GM23338 (cell line): ENCODE measurements around the gene EIF2S3. TPM values are rescaled to one million over a fixed set of nuclear protein-coding genes. Genes with fewer than 3 reads are reported as not detected.
A peak's percentile ranks its signal among the peaks of the same experiment; 100 is the strongest.

Experiments
- ATAC-seq: fragments of 200-7000 bp; cut with Tn5 transposase; 3 replicates; pipeline ENCODE4 v1.9.1; 2020
- DNase-seq: peaks from one replicate; pipeline ENCODE4 v3.0.0-alpha.2; 2015; ENCODE audit warnings: low spot score
- H2AFZ ChIP-seq: fragments of 200-600 bp; sonication (generic); 2 replicates; pipeline ENCODE4 v1.8.0; 2016; ENCODE audit warnings: antibody characterized with exemption, mild to moderate bottlenecking, moderate library complexity
- H3F3A ChIP-seq: fragments of 200-600 bp; sonication (generic); replicated peaks from 2 replicates; pipeline ENCODE4 v1.8.0; 2017; ENCODE audit warnings: antibody characterized with exemption, mixed run types, low read depth
- H3K27ac ChIP-seq: fragments of 200-600 bp; sonication (generic); 2 replicates; pipeline ENCODE4 v1.6.1; 2016; ENCODE audit warnings: low read depth
- H3K27me3 ChIP-seq: fragments of 200-600 bp; sonication (generic); 2 replicates; pipeline ENCODE4 v1.8.0; 2016; ENCODE audit warnings: mild to moderate bottlenecking, mixed run types, moderate library complexity; ENCODE audit not compliant: insufficient read depth
- H3K36me3 ChIP-seq: fragments of 200-600 bp; sonication (generic); 2 replicates; pipeline ENCODE4 v1.8.0; 2016; ENCODE audit warnings: mild to moderate bottlenecking; ENCODE audit not compliant: insufficient read depth
- H3K4me1 ChIP-seq: fragments of 200-600 bp; sonication (generic); 2 replicates; pipeline ENCODE4 v1.8.0; 2016; ENCODE audit warnings: mild to moderate bottlenecking, moderate library complexity; ENCODE audit not compliant: insufficient read depth
- H3K4me2 ChIP-seq: fragments of 200-600 bp; sonication (generic); 2 replicates; pipeline ENCODE4 v1.7.1; 2017; ENCODE audit warnings: mixed run types
- H3K4me3 ChIP-seq: fragments of 200-600 bp; sonication (generic); 2 replicates; pipeline ENCODE4 v1.6.1; 2016; ENCODE audit warnings: mixed run types
- H3K79me2 ChIP-seq: fragments of 200-600 bp; sonication (generic); replicated peaks from 2 replicates; pipeline ENCODE4 v1.8.0; 2017; ENCODE audit warnings: mild to moderate bottlenecking; ENCODE audit not compliant: insufficient read depth
- H3K9me2 ChIP-seq: fragments of 200-600 bp; sonication (generic); 2 replicates; pipeline ENCODE4 v1.8.0; 2017; ENCODE audit not compliant: insufficient read depth
- H4K20me1 ChIP-seq: fragments of 200-600 bp; sonication (generic); replicated peaks from 2 replicates; pipeline ENCODE4 v1.8.0; 2017; ENCODE audit warnings: mild to moderate bottlenecking; ENCODE audit not compliant: insufficient read depth
- H3K27ac Mint-ChIP-seq: 2 replicates; pipeline ENCODE4 v1.8.0; 2020; ENCODE audit warnings: inconsistent platforms, mild to moderate bottlenecking, moderate library complexity, mixed read lengths
- H3K27me3 Mint-ChIP-seq: 3 replicates; pipeline ENCODE4 v1.8.0; 2022; ENCODE audit warnings: low read depth, mild to moderate bottlenecking, moderate library complexity, mixed read lengths, inconsistent platforms; ENCODE audit not compliant: insufficient read depth, poor library complexity
- H3K36me3 Mint-ChIP-seq: 3 replicates; pipeline ENCODE4 v1.8.0; 2021; ENCODE audit warnings: low read depth, mild to moderate bottlenecking, inconsistent platforms, moderate library complexity, mixed read lengths
- H3K4me1 Mint-ChIP-seq: 3 replicates; pipeline ENCODE4 v1.8.0; 2020; ENCODE audit warnings: mild to moderate bottlenecking, inconsistent platforms, mixed read lengths
- H3K4me3 Mint-ChIP-seq: 3 replicates; pipeline ENCODE4 v1.8.0; 2021; ENCODE audit warnings: moderate library complexity, mild to moderate bottlenecking, inconsistent platforms, mixed read lengths
- H3K9me3 Mint-ChIP-seq: 3 replicates; pipeline ENCODE4 v1.8.0; 2020; ENCODE audit warnings: moderate library complexity, mild to moderate bottlenecking, inconsistent platforms, mixed read lengths
- CREB1 ChIP-seq: fragments of 250-450 bp; sonication (Bioruptor Pico); IDR thresholded peaks from 2 replicates; pipeline ENCODE4 v1.5.0; 2020; ENCODE audit warnings: low read depth, mild to moderate bottlenecking, moderate library complexity
- CTCF ChIP-seq, 2 experiments: fragments of 200-600 bp in 1 of 2; sonication (generic) in 1 of 2; conservative IDR thresholded peaks; 2 replicates each; pipeline versions ENCODE4 v1.5.1 to v1.6.1; 2016 to 2017; ENCODE audit warnings: antibody characterized with exemption in 2 of 2, low read depth in 2 of 2, mild to moderate bottlenecking in 2 of 2, moderate library complexity in 1 of 2
- ETS1 ChIP-seq: IDR thresholded peaks from 2 replicates; pipeline ENCODE4 v1.6.1; 2016; ENCODE audit warnings: antibody characterized with exemption
- EZH2 ChIP-seq: fragments of 200-600 bp; sonication (generic); IDR thresholded peaks from one replicate; pipeline ENCODE4 v1.8.0; 2017; ENCODE audit warnings: antibody characterized with exemption, mild to moderate bottlenecking, low read depth; ENCODE audit not compliant: unreplicated experiment
- EZH2phosphoT487 ChIP-seq: fragments of 200-600 bp; sonication (generic); IDR thresholded peaks from one replicate; pipeline ENCODE4 v1.8.1; 2018; ENCODE audit warnings: antibody characterized with exemption; ENCODE audit not compliant: unreplicated experiment
- NANOG ChIP-seq: IDR thresholded peaks from 2 replicates; pipeline ENCODE4 v1.6.1; 2016; ENCODE audit warnings: antibody characterized with exemption, borderline replicate concordance
- POLR2AphosphoS5 ChIP-seq: IDR thresholded peaks from 2 replicates; pipeline ENCODE4 v1.6.1; 2016; ENCODE audit warnings: antibody characterized with exemption, low read depth
- REST ChIP-seq: IDR thresholded peaks from one replicate; pipeline ENCODE4 v1.6.1; 2018; ENCODE audit warnings: antibody characterized with exemption; ENCODE audit not compliant: unreplicated experiment
- STAT1 ChIP-seq: IDR thresholded peaks from one replicate; pipeline ENCODE4 v1.6.1; 2016; ENCODE audit warnings: antibody characterized with exemption; ENCODE audit not compliant: unreplicated experiment
- ZNF114 ChIP-seq: fragments of 250-450 bp; sonication (Bioruptor Pico); IDR thresholded peaks from 2 replicates; pipeline ENCODE4 v1.5.0; 2020; ENCODE audit warnings: mild to moderate bottlenecking, moderate library complexity
- polyA plus RNA-seq: library from polyadenylated mRNA; unstranded; fragments of >200 nt; fragmentation: Nextera tagmentation; extraction: Ambion mirVana; gene quantifications from 2 replicates; pipeline ENCODE4 v1.2.1, GENCODE V29; 2016
- total RNA-seq: library from RNA; depleted of rRNA; stranded (reverse); fragments of >200 nt; shearing (Covaris generic); gene quantifications from 2 replicates; pipeline ENCODE4 v1.2.3, GENCODE V29; 2014

Gene EIF2S3
- total and polyA plus RNA-seq, 2 experiments from 2014 or later: 90.5 to 323 TPM

- Mint-ChIP-seq H3K9me3 (no peaks in the 10 kb centered on the region), H3K36me3 (peaks cover 11% of the 10 kb centered on the region), H3K27ac (0 out of 2 replicates have a peak overlapping the region, but pooled peaks have one; percentile 92), H3K4me1 (peaks cover 2% of the 10 kb centered on the region; the same call in 2 of the 3 replicates), H3K4me3 (peak overlapping the region; percentile 80), H3K27me3 (peaks cover 12% of the 10 kb centered on the region)
- Histone ChIP-seq H3K27ac (peak overlapping the region; percentile 95; the same call in 1 of the 2 replicates), H3K27me3 (peaks cover 39% of the 10 kb centered on the region), H3K36me3 (no peaks in the 10 kb centered on the region), H3F3A (no peaks in the 10 kb centered on the region), H3K79me2 (peaks cover 34% of the 10 kb centered on the region), H3K4me1 (no peaks in the 10 kb centered on the region), H3K4me2 (peak overlapping the region; percentile 76), H4K20me1 (peaks cover 5% of the 10 kb centered on the region; the same call in 1 of the 2 replicates), H3K9me2 (no peaks in the 10 kb centered on the region), H3K4me3 (peak overlapping the region; percentile 91), H2AFZ (no peak overlapping the region)
- peak; percentile 21 for DNase-seq
- no peak for ATAC-seq
- TF ChIP-seq ZNF114 (no peak), NANOG (no peak), CREB1 (CRISPR knock-in tag) (no peak), REST (no peak), ETS1 (no peak), EZH2phosphoT487 (no peak), POLR2AphosphoS5 (no peak), STAT1 (no peak)
These were observed 28.3 kb upstream of the EIF2S3 start for GRCh38 chrX:24026432-24026831.

GRCh38 chrX:24027086-24027485 lies 27.7 kb upstream of the EIF2S3 start, which contains the start of gene KLHL15:
Gene KLHL15, minus strand, starts transcription at chrX:24027186. Its CDS starts 20,493 bp downstream, at chrX:24006693.
- Histone ChIP-seq H3K27ac (peak within 1 kb of the TSS; percentile 95), H4K20me1 (peaks cover 5% of the 10 kb centered on the region; the same call in 1 of the 2 replicates), H3K79me2 (peaks cover 27% of the 10 kb centered on the region), H3K4me1 (no peaks in the 10 kb centered on the region), H3K27me3 (peaks cover 39% of the 10 kb centered on the region), H2AFZ (no peak within 1 kb of the TSS), H3K9me2 (no peaks in the 10 kb centered on the region), H3K36me3 (no peaks in the 10 kb centered on the region), H3K4me2 (peak within 1 kb of the TSS; percentile 76), H3F3A (no peaks in the 10 kb centered on the region), H3K4me3 (peak within 1 kb of the TSS; percentile 91)
- no peak for DNase-seq
- Mint-ChIP-seq H3K9me3 (no peaks in the 10 kb centered on the region), H3K36me3 (peaks cover 7% of the 10 kb centered on the region), H3K4me3 (peak within 1 kb of the TSS; percentile 80), H3K27me3 (peaks cover 12% of the 10 kb centered on the region), H3K27ac (peak within 1 kb of the TSS; percentile 92), H3K4me1 (peaks cover 2% of the 10 kb centered on the region; the same call in 2 of the 3 replicates)
- ATAC-seq: no peak
- TF ChIP-seq POLR2AphosphoS5 (no peak), NANOG (no peak), ETS1 (no peak), CTCF (conservative IDR thresholded peaks at IDR 0.05; ENCODE audit: low read depth in 2 of 2) (no peak), EZH2 (no peak), EZH2phosphoT487 (no peak)
